HepG2 (cell line): ENCODE measurements around the gene CCDC86. TPM values are rescaled to one million over a fixed set of nuclear protein-coding genes. Genes with fewer than 3 reads are reported as not detected.

Experiments
- ATAC-seq: fragments of 200-7000 bp; cut with Tn5 transposase; 3 replicates; pipeline ENCODE4 v1.9.1; 2020; ENCODE audit warnings: mild to moderate bottlenecking, moderate library complexity
- BruUV-seq: library from RNA; stranded (reverse); fragments of 400-500 nt; replicated peaks from 2 replicates; lab custom pipeline; 2021; lab: Mats Ljungman, UMichigan
- CTCF ChIA-PET: fragments of 300-600 bp; formaldehyde crosslinking; extraction: SDS; loops from one replicate; lab custom pipeline; 2021; ENCODE audit warnings: low total read pairs, inconsistent platforms, low intra/inter-chr PET ratio; lab: Yijun Ruan, JAX
- POLR2A ChIA-PET: fragments of 350-600 bp; sonication (Branson Sonifier 250); formaldehyde crosslinking; loops from one replicate; lab custom pipeline; 2020; ENCODE audit warnings: antibody characterized with exemption, inconsistent platforms; lab: Yijun Ruan, JAX
- DNase-seq: peaks from one replicate; pipeline ENCODE4 v3.0.0-alpha.2; 2015; ENCODE audit warnings: low spot score
- FAIRE-seq: peaks from 3 replicates; lab custom pipeline; 2011; peaks lifted over from hg19 to GRCh38; lab: Jason Lieb, UNC
- H2AFZ ChIP-seq: one replicate; pipeline ENCODE4 v1.6.1; 2011; ENCODE audit warnings: low read length, inconsistent platforms
- H3K27ac ChIP-seq: fragments of 300-600 bp; 3 replicates; pipeline ENCODE4 v1.8.0; 2011; ENCODE audit warnings: mixed run types, mild to moderate bottlenecking, mixed read lengths, low read length, inconsistent platforms; ENCODE audit not compliant: insufficient read depth; ENCODE audit errors: extremely low read length
- H3K27me3 ChIP-seq, 2 experiments: fragments of 200-600 bp in 1 of 2; 2 replicates in 1 of 2; 3 replicates in 1 of 2; pipeline versions ENCODE4 v1.6.0 to v1.8.0; 2011; ENCODE audit warnings: low read length in 2 of 2, mild to moderate bottlenecking in 2 of 2, moderate library complexity in 2 of 2, inconsistent platforms in 1 of 2; ENCODE audit not compliant: insufficient read depth in 2 of 2, control insufficient read depth in 1 of 2
- H3K36me3 ChIP-seq, 2 experiments: fragments of 200-600 bp in 1 of 2; replicated peaks in 1 of 2; 2 replicates in 1 of 2; 3 replicates in 1 of 2; pipeline versions ENCODE4 v1.5.1 to v1.8.0; 2011; ENCODE audit warnings: low read length in 2 of 2, inconsistent platforms in 1 of 2; ENCODE audit not compliant: insufficient read depth in 2 of 2, control insufficient read depth in 1 of 2
- H3K4me1 ChIP-seq: 2 replicates; pipeline ENCODE4 v1.5.1; 2012; ENCODE audit warnings: low read length, inconsistent platforms; ENCODE audit not compliant: insufficient read depth
- H3K4me2 ChIP-seq: 2 replicates; pipeline ENCODE4 v1.6.0; 2011; ENCODE audit warnings: low read depth, low read length, inconsistent platforms
- H3K4me3 ChIP-seq, 3 experiments: fragments of 200-600 bp in 1 of 3; sonication (generic), shearing (Covaris generic) in 1 of 3; replicated peaks in 1 of 3; 2 replicates each; pipeline ENCODE4 v1.5.1; 2011 to 2016; ENCODE audit warnings: low read length in 3 of 3, inconsistent platforms in 2 of 3, low read depth in 2 of 3, mild to moderate bottlenecking in 2 of 3, control low read depth in 1 of 3, mixed read lengths in 1 of 3; ENCODE audit not compliant: insufficient read depth in 1 of 3
- H3K79me2 ChIP-seq: one replicate; pipeline ENCODE4 v1.6.1; 2011; ENCODE audit warnings: low read length, inconsistent platforms; ENCODE audit not compliant: insufficient read depth
- H3K9ac ChIP-seq: 2 replicates; pipeline ENCODE4 v1.6.0; 2011; ENCODE audit warnings: mild to moderate bottlenecking, low read depth, low read length, inconsistent platforms; ENCODE audit not compliant: insufficient read depth
- H3K9me3 ChIP-seq: 2 replicates; pipeline ENCODE4 v1.5.1; 2012; ENCODE audit warnings: mild to moderate bottlenecking, low read length
- H4K20me1 ChIP-seq: 2 replicates; pipeline ENCODE4 v1.6.0; 2011; ENCODE audit warnings: inconsistent platforms, mild to moderate bottlenecking, low read length, moderate library complexity; ENCODE audit not compliant: insufficient read depth
- ARNT ChIP-seq: fragments of 450-650 bp; IDR thresholded peaks from 2 replicates; pipeline ENCODE4 v1.6.1; 2017
- ASH2L ChIP-seq: fragments of 300-600, 200-600 bp; sonication (generic); IDR thresholded peaks from 2 replicates; pipeline ENCODE4 v1.7.0; 2017; ENCODE audit warnings: low read depth, mild to moderate bottlenecking, moderate library complexity, mixed read lengths, low read length; ENCODE audit not compliant: insufficient read length
- CHD2 ChIP-seq: IDR thresholded peaks from 2 replicates; pipeline ENCODE4 v1.6.1; 2011; ENCODE audit warnings: low read depth, low read length, improper control_type of control experiment
- HNRNPUL1 ChIP-seq: fragments of 200-400 bp; formaldehyde crosslinking; IDR thresholded peaks from 2 replicates; pipeline ENCODE4 v1.6.1; 2017; ENCODE audit warnings: low read depth, mild to moderate bottlenecking, low read length, moderate library complexity
- REPIN1 ChIP-seq: sonication (generic); formaldehyde crosslinking; IDR thresholded peaks from 2 replicates; pipeline ENCODE4 v1.8.0; 2022; ENCODE audit warnings: missing genetic modification reagents, low read depth, mild to moderate bottlenecking, borderline replicate concordance
- SRF ChIP-seq: IDR thresholded peaks from 2 replicates; pipeline ENCODE4 v1.6.1; 2011; ENCODE audit warnings: mild to moderate bottlenecking, low read depth, low read length, moderate library complexity
- ZNF33B ChIP-seq: sonication (generic); formaldehyde crosslinking; IDR thresholded peaks from 2 replicates; pipeline ENCODE4 v1.5.1; 2020; ENCODE audit warnings: mild to moderate bottlenecking, missing genetic modification reagents
- ZNF441 ChIP-seq: sonication (generic); formaldehyde crosslinking; IDR thresholded peaks from 2 replicates; pipeline ENCODE4 v1.7.0; 2021; ENCODE audit warnings: missing genetic modification reagents, borderline replicate concordance
- ZNF674 ChIP-seq: sonication (generic); formaldehyde crosslinking; IDR thresholded peaks from 2 replicates; pipeline ENCODE4 v1.5.0; 2020; ENCODE audit warnings: low read depth, mild to moderate bottlenecking, missing genetic modification reagents
- WGBS: methylation state at CpG from one replicate; pipeline ENCODE4 v1.1.6; 2017; ENCODE audit warnings: low lambda C conversion rate; 5-methylcytosine and 5-hydroxymethylcytosine counted together
- in situ Hi-C: cut with HindIII; loops from 2 replicates; pipeline ENCODE4 v1.10.0; 2017; ENCODE audit warnings: low pct_unique_long_range_greater_than_20kb; ENCODE audit not compliant: extremely low pct_ligation_motif_present
- intact Hi-C: fragments of 100-400 bp; cut with micrococcal nuclease; formaldehyde crosslinking; loops from one replicate; pipeline ENCODE4 v1.10.0; 2022; ENCODE audit not compliant: unreplicated experiment
- polyA plus RNA-seq, 8 experiments: library from polyadenylated mRNA; depleted of rRNA in 3 of 8; stranded (reverse) in 7 of 8; unstranded in 1 of 8; fragments of >200 nt; fragmentation: Illumina TruSeq in 4 of 8; extraction: Trizol in 4 of 8; gene quantifications; 2 replicates each; pipeline versions ENCODE4 v1.2.1 to v1.2.3, GENCODE V29; 2011 to 2016; ENCODE audit warnings: low read depth in 4 of 8, missing spikeins in 1 of 8, mixed read lengths in 1 of 8; ENCODE audit not compliant: insufficient read depth in 1 of 8
- total RNA-seq, 5 experiments: library from RNA; depleted of rRNA; stranded (reverse); fragments of >200 nt; fragmentation: Illumina TruSeq; extraction: Trizol; gene quantifications; 2 replicates each; pipeline ENCODE4 v1.2.3, GENCODE V29; 2016; ENCODE audit warnings: low read depth in 1 of 5
- TF ChIP-seq, protein P1 (sequence below): sonication (generic); formaldehyde crosslinking; IDR thresholded peaks from 2 replicates; pipeline ENCODE4 v1.5.0; 2020; ENCODE audit warnings: missing genetic modification reagents
- TF ChIP-seq, protein P2 (sequence below): sonication (generic); formaldehyde crosslinking; IDR thresholded peaks from 2 replicates; pipeline ENCODE4 v1.5.1; 2020; ENCODE audit warnings: missing genetic modification reagents, mild to moderate bottlenecking, borderline replicate concordance
- TF ChIP-seq, protein P3 (sequence below): sonication (generic); formaldehyde crosslinking; IDR thresholded peaks from 2 replicates; pipeline ENCODE4 v1.9.0; 2022; ENCODE audit warnings: low read depth, missing genetic modification reagents
- TF ChIP-seq, protein P4 (sequence below): sonication (generic); formaldehyde crosslinking; IDR thresholded peaks from 2 replicates; pipeline ENCODE4 v1.5.0; 2020; ENCODE audit warnings: missing genetic modification reagents

CCDC86 gene
- total and polyA plus RNA-seq, 2 of the 13 experiments (the other 11 are each of a cell fraction or from before 2014, with no cell fraction given) = 33.8 to 37.6 TPM

DNA sequence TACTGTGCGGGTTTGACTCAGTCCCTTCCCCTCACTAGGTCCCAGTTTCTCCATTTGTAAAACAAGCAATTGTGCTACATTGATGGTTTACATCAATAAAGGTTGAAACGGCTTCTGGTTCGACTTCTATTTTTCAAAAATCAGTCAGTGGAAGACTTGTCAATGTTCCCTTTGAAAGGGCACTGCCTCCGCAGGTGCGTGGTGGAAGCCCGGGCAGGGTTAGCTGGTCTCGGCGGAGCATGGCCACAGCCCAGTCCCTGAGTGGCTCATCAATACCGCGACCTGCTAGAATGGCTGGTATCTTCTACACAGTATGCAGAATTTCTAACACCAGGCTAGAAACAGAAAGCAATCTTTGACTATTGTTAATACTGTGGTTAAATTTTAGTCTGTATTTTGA is 40.7 kb upstream of the CCDC86 start:
- no peak for TF ChIP-seq CHD2
- TF ChIP-seq ASH2L = no peak
- no peak for TF ChIP-seq ZNF674 (CRISPR knock-in tag)
- no peak for ATAC-seq
- H3K36me3 ChIP-seq = no peaks in the 10 kb centered on the region
- H3K4me3 ChIP-seq = no peak overlapping the region
- no peaks in the 10 kb centered on the region for H3K9me3 ChIP-seq
- no peak for DNase-seq
- no peak overlapping the region for H3K4me2 ChIP-seq
- CTCF ChIA-PET = no interaction called here
- H3K27me3 ChIP-seq = peaks cover 0 to 21% of the 10 kb centered on the region in 2 experiments; a peak in 3 of 5 replicates
- POLR2A ChIA-PET = no interaction called here
- in situ Hi-C loops (no loop called here), intact Hi-C loops (no loop called here)
- WGBS = 33% methylated on average over 10 of the region's 10 CpGs
- no peaks in the 10 kb centered on the region for H4K20me1 ChIP-seq
- BruUV-seq = no TSS peak
- no peak overlapping the region for H3K27ac ChIP-seq
- H3K4me1 ChIP-seq = no peaks in the 10 kb centered on the region
- H3K9ac ChIP-seq = no peak overlapping the region
- no peak for FAIRE-seq
- no peaks in the 10 kb centered on the region for H3K79me2 ChIP-seq
- no peak overlapping the region for H2AFZ ChIP-seq

DNA sequence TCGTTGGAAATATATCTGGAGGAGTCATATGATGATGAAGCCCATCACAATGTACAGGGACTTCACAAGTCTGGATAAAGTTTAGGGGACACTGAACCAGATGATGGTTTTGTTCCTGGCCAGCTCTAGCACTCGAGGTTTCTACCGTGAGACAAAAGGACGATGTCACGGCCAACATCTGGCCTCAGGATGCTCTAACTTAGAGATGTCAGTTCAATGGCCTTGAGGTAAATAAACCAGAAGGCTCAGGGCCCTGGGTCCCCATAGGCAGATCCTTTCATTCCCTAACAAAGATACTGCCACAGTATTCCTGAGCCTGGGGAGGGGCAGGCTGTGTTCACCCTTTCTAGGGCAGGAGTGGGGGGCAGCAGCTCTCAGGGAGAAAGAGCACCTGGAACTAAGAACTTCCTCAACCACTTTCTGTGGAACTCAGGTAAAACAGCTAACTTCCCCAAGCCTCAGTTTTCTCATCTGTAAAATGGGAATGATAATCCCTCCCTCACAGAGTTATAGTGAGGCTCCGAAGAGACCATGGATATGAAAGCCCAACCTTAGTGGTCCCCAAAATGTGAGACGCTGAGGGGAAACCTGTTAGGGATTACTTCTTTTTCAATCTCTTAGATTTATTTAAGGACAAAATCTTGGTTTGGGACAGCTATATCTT is 38.5 kb upstream of the CCDC86 start:
- no peak overlapping the region for H3K4me2 ChIP-seq
- H3K27me3 ChIP-seq = peaks cover 0 to 21% of the 10 kb centered on the region in 2 experiments; a peak in 4 of 5 replicates
- no peak for ATAC-seq
- CTCF ChIA-PET = no interaction called here
- no peak overlapping the region for H3K9ac ChIP-seq
- no TSS peak for BruUV-seq
- in situ Hi-C loops (no loop called here), intact Hi-C loops (no loop called here)
- H3K9me3 ChIP-seq = no peaks in the 10 kb centered on the region
- POLR2A ChIA-PET = no interaction called here
- H2AFZ ChIP-seq = no peak overlapping the region
- 28% methylated on average over 7 of the region's 7 CpGs for WGBS
- DNase-seq = no peak
- H3K4me3 ChIP-seq = no peak overlapping the region
- H4K20me1 ChIP-seq = no peaks in the 10 kb centered on the region
- no peak overlapping the region for H3K27ac ChIP-seq
- no peak for FAIRE-seq
- H3K79me2 ChIP-seq = no peaks in the 10 kb centered on the region
- no peaks in the 10 kb centered on the region for H3K36me3 ChIP-seq
- H3K4me1 ChIP-seq = no peaks in the 10 kb centered on the region
- TF ChIP-seq, protein P1, sequence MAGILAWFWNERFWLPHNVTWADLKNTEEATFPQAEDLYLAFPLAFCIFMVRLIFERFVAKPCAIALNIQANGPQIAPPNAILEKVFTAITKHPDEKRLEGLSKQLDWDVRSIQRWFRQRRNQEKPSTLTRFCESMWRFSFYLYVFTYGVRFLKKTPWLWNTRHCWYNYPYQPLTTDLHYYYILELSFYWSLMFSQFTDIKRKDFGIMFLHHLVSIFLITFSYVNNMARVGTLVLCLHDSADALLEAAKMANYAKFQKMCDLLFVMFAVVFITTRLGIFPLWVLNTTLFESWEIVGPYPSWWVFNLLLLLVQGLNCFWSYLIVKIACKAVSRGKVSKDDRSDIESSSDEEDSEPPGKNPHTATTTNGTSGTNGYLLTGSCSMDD = no peak
- TF ChIP-seq SRF (no peak), ARNT (no peak), ZNF33B (CRISPR knock-in tag) (no peak), ZNF441 (no peak), REPIN1 (no peak), HNRNPUL1 (no peak)
- TF ChIP-seq, protein P2, sequence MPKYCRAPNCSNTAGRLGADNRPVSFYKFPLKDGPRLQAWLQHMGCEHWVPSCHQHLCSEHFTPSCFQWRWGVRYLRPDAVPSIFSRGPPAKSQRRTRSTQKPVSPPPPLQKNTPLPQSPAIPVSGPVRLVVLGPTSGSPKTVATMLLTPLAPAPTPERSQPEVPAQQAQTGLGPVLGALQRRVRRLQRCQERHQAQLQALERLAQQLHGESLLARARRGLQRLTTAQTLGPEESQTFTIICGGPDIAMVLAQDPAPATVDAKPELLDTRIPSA = no peak
- TF ChIP-seq, protein P3, sequence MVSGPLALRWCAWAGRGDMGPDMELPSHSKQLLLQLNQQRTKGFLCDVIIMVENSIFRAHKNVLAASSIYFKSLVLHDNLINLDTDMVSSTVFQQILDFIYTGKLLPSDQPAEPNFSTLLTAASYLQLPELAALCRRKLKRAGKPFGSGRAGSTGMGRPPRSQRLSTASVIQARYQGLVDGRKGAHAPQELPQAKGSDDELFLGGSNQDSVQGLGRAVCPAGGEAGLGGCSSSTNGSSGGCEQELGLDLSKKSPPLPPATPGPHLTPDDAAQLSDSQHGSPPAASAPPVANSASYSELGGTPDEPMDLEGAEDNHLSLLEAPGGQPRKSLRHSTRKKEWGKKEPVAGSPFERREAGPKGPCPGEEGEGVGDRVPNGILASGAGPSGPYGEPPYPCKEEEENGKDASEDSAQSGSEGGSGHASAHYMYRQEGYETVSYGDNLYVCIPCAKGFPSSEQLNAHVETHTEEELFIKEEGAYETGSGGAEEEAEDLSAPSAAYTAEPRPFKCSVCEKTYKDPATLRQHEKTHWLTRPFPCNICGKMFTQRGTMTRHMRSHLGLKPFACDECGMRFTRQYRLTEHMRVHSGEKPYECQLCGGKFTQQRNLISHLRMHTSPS (CRISPR knock-in tag) = no peak
- TF ChIP-seq, protein P4, sequence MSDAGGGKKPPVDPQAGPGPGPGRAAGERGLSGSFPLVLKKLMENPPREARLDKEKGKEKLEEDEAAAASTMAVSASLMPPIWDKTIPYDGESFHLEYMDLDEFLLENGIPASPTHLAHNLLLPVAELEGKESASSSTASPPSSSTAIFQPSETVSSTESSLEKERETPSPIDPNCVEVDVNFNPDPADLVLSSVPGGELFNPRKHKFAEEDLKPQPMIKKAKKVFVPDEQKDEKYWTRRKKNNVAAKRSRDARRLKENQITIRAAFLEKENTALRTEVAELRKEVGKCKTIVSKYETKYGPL (CRISPR knock-in tag) = no peak
